ENCODE results near the gene PDE9A. TPM values are rescaled to one million over a fixed set of nuclear protein-coding genes. Genes with fewer than 3 reads are reported as not detected.
A peak's percentile ranks its signal among the peaks of the same experiment; 100 is the strongest.
"Not testable (repeated sequence)": the region's sequence is repeated elsewhere in the genome, so short reads cannot be mapped to it uniquely, and the experiment has no call there.

Gene PDE9A
- total RNA-seq, 4 donors from 2014 or later, result 10.6 to 83.2 (median 28.5) TPM

GRCh38 chr21:42614811-42615351, 38.5 kb upstream of the PDE9A start:
- TF ChIP-seq POLR2A (IDR thresholded peaks at IDR 0.05), result no peak
- TF ChIP-seq, protein P1, sequence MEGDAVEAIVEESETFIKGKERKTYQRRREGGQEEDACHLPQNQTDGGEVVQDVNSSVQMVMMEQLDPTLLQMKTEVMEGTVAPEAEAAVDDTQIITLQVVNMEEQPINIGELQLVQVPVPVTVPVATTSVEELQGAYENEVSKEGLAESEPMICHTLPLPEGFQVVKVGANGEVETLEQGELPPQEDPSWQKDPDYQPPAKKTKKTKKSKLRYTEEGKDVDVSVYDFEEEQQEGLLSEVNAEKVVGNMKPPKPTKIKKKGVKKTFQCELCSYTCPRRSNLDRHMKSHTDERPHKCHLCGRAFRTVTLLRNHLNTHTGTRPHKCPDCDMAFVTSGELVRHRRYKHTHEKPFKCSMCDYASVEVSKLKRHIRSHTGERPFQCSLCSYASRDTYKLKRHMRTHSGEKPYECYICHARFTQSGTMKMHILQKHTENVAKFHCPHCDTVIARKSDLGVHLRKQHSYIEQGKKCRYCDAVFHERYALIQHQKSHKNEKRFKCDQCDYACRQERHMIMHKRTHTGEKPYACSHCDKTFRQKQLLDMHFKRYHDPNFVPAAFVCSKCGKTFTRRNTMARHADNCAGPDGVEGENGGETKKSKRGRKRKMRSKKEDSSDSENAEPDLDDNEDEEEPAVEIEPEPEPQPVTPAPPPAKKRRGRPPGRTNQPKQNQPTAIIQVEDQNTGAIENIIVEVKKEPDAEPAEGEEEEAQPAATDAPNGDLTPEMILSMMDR (IDR thresholded peaks at IDR 0.05), result no peak
- TF ChIP-seq POLR2AphosphoS5 (IDR thresholded peaks at IDR 0.05), result no peak
- no peak for TF ChIP-seq EP300 (IDR thresholded peaks at IDR 0.05)
- Histone ChIP-seq H3K36me3 (no peaks in the 10 kb centered on the region), H3K27ac (no peak overlapping the region), H3K9me3 (peaks cover 0 to 19% (median 0%) of the 10 kb centered on the region in 3 donors), H3K27me3 (peaks cover 42% of the 10 kb centered on the region), H3K4me1 (peaks cover 0 to 9% (median 0%) of the 10 kb centered on the region in 3 donors), H3K4me3 (no peak overlapping the region)
- 5 to 7% methylated on average over 3 to 7 of the region's 14 CpGs for WGBS, 2 donors (ENCODE audit: low coverage in 1 of 2)
- no peak for ATAC-seq

DNA sequence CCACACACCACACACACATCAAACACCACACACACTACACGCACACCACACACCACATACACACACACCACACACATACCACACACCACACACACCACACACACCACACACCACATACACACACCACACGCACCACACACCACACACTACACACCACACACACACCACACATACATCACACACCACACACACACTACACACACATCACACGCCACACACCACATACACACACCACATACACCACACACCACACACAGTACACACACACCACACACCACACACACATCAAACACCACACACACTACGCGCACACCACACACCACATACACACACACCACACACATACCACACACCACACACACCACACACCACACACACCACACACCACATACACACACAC, 38.0 kb upstream of the PDE9A start:
- not testable (repeated sequence) for H3K27ac ChIP-seq, H3K4me3 ChIP-seq, H3K36me3 ChIP-seq, ATAC-seq, H3K4me1 ChIP-seq
- Histone ChIP-seq H3K9me3 (peaks cover 0 to 18% (median 0%) of the 10 kb centered on the region in 3 donors), H3K27me3 (peaks cover 47% of the 10 kb centered on the region)
- WGBS, 2 donors (ENCODE audit: low coverage in 1 of 2), result 71 to 82% methylated on average over 1 to 2 of the region's 5 CpGs

GRCh38 chr21:42615924-42616323, 37.5 kb upstream of the PDE9A start:
- no peak overlapping the region for H3K4me3 ChIP-seq
- 0 to 67% methylated on average over 1 to 3 of the region's 3 CpGs for WGBS, 2 donors (ENCODE audit: low coverage in 1 of 2)
- ATAC-seq, result no peak
- TF ChIP-seq, protein P1 (IDR thresholded peaks at IDR 0.05), result no peak
- TF ChIP-seq POLR2AphosphoS5 (IDR thresholded peaks at IDR 0.05) (no peak), EP300 (IDR thresholded peaks at IDR 0.05) (no peak), POLR2A (IDR thresholded peaks at IDR 0.05) (no peak)
- no peak overlapping the region for H3K27ac ChIP-seq
- no peaks in the 10 kb centered on the region for H3K36me3 ChIP-seq
- peaks cover 51% of the 10 kb centered on the region for H3K27me3 ChIP-seq
- H3K9me3 ChIP-seq, result peaks cover 0 to 18% (median 0%) of the 10 kb centered on the region in 3 donors
- H3K4me1 ChIP-seq, result peaks cover 0 to 9% (median 0%) of the 10 kb centered on the region in 3 donors

- Histone ChIP-seq H3K4me1 (peaks cover 0 to 9% (median 0%) of the 10 kb centered on the region in 3 donors), H3K27ac (no peak overlapping the region), H3K36me3 (no peaks in the 10 kb centered on the region), H3K27me3 (peaks cover 56% of the 10 kb centered on the region), H3K9me3 (peaks cover 0 to 16% (median 0%) of the 10 kb centered on the region in 3 donors), H3K4me3 (peak overlapping the region in 1 of 2 donors; percentile 24)
- TF ChIP-seq POLR2A (IDR thresholded peaks at IDR 0.05), result no peak
- no peak for TF ChIP-seq POLR2AphosphoS5 (IDR thresholded peaks at IDR 0.05)
- TF ChIP-seq EP300 (IDR thresholded peaks at IDR 0.05), result no peak
- TF ChIP-seq, protein P1 (IDR thresholded peaks at IDR 0.05), result no peak
- ATAC-seq, result no peak
- 14 to 31% methylated on average over 15 to 17 of the region's 18 CpGs for WGBS, 2 donors (ENCODE audit: low coverage in 1 of 2)
Measured at GRCh38 chr21:42616446-42616845, 37.0 kb upstream of the PDE9A start.

DNA sequence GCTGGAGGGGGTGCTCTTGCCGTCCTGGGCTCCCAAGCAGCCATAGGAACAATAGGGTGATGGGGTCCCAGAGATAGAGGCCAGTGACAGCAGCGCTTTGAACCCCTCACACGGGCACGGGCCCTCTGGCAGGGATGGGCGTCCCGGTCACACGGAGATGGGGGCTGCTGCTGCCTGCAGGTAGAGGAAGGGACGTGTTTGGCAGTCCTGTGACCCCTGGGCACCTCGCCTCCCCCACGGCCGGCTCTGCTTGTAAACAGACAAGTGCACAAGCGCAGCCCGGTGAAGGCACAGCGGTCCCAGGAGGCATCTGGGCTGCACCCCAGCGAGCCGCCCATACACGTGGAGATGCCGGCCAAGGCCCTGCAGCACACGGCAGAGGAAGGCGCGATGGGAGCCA, 36.5 kb upstream of the PDE9A start:
- no peaks in the 10 kb centered on the region for H3K36me3 ChIP-seq
- H3K27me3 ChIP-seq, result peaks cover 61% of the 10 kb centered on the region
- no peak overlapping the region for H3K4me3 ChIP-seq
- 80% methylated on average over 1 of the region's 21 CpGs; no CpG with 5 or more reads in 1 of the 2 donors for WGBS, 2 donors (ENCODE audit: low coverage in 1 of 2)
- peaks cover 0 to 11% (median 0%) of the 10 kb centered on the region in 3 donors for H3K9me3 ChIP-seq
- TF ChIP-seq POLR2AphosphoS5 (IDR thresholded peaks at IDR 0.05) (no peak), EP300 (IDR thresholded peaks at IDR 0.05) (no peak)
- no peak overlapping the region for H3K27ac ChIP-seq
- no peak for ATAC-seq
- peaks cover 0 to 9% (median 0%) of the 10 kb centered on the region in 3 donors for H3K4me1 ChIP-seq

DNA sequence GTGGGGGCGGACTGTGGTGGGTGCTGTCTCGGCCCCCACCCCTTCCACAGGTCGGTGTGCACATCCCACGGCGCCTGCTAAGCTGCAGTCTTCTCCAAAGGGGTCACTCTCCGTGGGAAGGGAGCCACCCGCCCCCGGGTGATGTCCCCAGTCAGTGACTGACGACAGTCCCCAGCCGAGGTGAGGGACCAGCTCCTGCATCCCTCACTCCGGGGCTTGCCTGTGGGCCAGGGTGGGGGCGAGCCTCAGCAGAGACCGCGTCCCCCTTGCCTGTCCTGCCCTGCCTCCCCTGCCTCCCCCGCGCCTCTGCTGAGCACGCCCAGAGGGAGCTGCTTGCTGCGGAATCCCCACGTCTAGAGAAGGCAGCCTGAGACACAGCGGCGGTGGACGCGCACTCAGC, 35.9 kb upstream of the PDE9A start:
- Histone ChIP-seq H3K27ac (no peak overlapping the region), H3K4me3 (no peak overlapping the region), H3K9me3 (peaks cover 0 to 6% (median 0%) of the 10 kb centered on the region in 3 donors), H3K36me3 (no peaks in the 10 kb centered on the region), H3K27me3 (peaks cover 65% of the 10 kb centered on the region), H3K4me1 (peaks cover 0 to 9% (median 0%) of the 10 kb centered on the region in 3 donors)
- WGBS, 2 donors (ENCODE audit: low coverage in 1 of 2), result 20% methylated on average over 1 of the region's 23 CpGs; no CpG with 5 or more reads in 1 of the 2 donors
- ATAC-seq, result no peak
- TF ChIP-seq POLR2A (IDR thresholded peaks at IDR 0.05) (no peak), EP300 (IDR thresholded peaks at IDR 0.05) (no peak), POLR2AphosphoS5 (IDR thresholded peaks at IDR 0.05) (no peak)
